NCI-H1092 treated with DMSO at 0.1 percent for 48 hours (cell line): Measurements from ENCODE around the gene GALE.
A peak's percentile ranks its signal among the peaks of the same experiment; 100 is the strongest.

Experiments
- DNase-seq: peaks from one replicate; lab custom pipeline; 2025; lab: John Stamatoyannopoulos, UW

Gene GALE

DNA sequence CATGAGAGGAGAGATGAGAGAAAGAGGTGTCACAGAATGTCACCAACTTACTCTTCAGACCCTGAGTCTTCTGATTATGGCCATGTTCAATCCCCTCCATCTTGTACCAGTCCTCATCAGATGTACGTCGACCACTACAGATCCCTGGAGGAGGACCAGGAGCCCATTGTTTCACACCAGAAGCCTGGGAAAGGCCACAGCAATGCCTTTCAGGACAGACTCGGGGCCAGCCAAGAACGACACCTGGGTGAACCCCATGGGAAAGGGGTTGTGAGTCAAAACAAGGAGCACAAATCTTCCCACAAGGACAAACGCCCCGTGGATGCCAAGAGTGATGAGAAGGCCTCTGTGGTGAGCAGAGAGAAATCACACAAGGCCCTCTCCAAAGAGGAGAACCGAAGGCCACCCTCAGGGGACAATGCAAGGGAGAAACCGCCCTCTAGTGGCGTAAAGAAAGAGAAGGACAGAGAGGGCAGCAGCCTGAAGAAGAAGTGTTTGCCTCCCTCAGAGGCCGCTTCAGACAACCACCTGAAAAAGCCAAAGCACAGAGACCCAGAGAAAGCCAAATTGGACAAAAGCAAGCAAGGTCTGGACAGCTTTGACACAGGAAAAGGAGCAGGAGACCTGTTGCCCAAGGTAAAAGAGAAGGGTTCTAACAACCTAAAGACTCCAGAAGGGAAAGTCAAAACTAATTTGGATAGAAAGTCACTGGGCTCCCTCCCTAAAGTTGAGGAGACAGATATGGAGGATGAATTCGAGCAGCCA, 49.3 kb downstream of the GALE start:
- peak; percentile 13 for DNase-seq

DNA sequence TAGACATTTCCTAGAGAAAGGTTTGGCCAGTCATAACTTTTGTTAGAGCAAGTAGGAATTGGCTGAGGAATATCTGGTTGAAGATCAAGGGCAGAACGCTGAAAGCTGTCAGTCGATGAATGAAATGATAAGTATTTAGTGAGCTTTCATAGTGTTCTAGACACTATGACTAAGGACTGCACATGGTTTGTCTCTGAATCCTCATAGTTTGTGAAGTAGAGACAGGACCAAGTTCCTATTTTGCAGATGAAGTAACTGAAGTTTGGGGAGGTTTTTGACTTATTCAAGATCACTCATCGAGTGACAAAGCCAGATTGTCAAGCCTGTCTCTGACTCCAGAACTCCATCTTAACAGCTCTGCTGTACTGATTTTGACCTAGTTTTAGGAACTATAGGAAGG, 52.5 kb downstream of the GALE start:
- no peak for DNase-seq
